HG03196 (cell line): ENCODE measurements around the gene FMN2.

Source experiments
- ATAC-seq: cut with Tn5 transposase; IDR thresholded peaks from one replicate; pipeline ENCODE4 v1.9.1; 2021; ENCODE audit not compliant: unreplicated experiment

Gene FMN2

GRCh38 chr1:240352769-240353168, 261.1 kb downstream of the FMN2 start:
- no peak for ATAC-seq

GRCh38 chr1:240356568-240356967, 264.9 kb downstream of the FMN2 start:
- no peak for ATAC-seq

DNA sequence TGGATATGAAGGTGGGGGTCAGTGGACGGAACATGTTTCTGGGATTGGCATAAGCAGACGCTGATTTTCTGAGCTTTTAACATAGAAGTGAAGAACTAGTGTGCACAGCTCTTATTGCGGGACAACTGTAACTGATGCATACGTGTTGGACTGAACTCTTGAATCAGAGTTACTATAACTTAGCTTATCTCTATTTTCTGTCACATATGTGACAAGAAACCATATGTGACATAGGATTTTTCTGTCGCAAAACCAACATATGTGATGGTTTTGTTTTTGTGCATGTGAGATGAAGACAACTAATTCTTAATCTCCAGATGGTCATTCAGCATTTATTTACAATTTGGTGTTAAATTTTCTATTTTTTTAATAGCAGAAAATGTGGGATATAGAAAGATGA, 270.4 kb downstream of the FMN2 start:
- ATAC-seq = no peak

DNA sequence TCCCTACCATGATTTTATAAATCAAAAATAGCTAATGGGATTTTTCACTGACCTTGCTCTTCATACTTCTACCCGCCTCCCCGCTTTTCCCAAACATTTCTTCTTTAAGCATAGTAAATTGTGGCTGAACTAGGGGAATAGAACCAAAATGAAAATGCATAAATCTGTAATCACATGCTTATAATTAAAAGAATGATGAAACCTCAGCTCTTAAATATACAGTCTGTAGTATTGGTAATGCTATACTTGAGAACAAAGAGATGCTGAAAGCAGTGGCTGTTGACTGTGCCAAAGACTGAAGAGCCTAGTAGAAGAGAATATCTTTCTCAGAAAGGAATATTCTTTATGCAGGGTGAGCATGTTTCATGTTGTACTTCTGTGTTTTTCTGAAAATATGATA, 271.1 kb downstream of the FMN2 start:
- no peak for ATAC-seq

DNA sequence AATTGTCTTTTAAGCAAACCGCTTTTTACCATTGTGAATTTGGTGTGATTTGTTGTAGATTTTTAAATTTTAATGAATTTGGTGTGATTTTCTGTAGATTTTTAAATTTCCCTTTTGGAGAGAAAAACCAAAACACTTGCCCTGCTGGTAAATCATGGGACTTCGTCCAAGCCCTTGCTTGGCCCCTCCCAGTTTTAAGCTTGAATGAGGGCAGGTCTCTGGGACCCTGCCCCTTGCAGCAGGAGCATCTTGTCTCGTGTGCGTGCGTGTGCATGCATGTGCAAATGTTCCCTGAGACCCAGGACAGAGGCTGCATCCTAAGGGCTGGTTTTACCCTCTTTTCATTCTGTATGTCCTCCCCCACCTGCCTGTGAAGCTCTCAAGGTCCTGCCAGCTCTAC, 271.6 kb downstream of the FMN2 start:
- ATAC-seq = no peak

DNA sequence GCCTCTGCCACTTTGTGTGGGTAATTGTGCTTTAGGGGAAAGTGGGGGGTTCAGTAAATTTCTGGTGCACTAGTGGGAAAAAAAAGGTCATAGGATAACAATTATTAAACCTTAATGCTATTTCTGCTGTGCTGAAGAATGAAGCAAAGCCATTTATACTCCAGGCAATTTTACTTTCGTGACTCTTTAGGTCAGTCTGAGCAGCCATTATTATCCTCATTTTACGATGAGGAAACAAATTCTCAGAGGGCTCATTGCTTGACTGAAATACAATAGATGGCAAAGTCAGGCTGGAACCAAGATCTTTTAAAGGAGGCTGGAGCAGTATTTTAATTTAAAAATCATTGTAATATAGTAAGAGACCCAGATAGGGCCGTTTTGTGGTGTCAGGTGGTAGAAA, 272.2 kb downstream of the FMN2 start:
- no peak for ATAC-seq

- ATAC-seq = no peak
These were observed 275.0 kb downstream of the FMN2 start for GRCh38 chr1:240366636-240367035.

- no peak for ATAC-seq
These were observed 293.9 kb downstream of the FMN2 start for GRCh38 chr1:240385551-240385950.

GRCh38 chr1:240385985-240386978, 294.6 kb downstream of the FMN2 start:
- no peak for ATAC-seq

DNA sequence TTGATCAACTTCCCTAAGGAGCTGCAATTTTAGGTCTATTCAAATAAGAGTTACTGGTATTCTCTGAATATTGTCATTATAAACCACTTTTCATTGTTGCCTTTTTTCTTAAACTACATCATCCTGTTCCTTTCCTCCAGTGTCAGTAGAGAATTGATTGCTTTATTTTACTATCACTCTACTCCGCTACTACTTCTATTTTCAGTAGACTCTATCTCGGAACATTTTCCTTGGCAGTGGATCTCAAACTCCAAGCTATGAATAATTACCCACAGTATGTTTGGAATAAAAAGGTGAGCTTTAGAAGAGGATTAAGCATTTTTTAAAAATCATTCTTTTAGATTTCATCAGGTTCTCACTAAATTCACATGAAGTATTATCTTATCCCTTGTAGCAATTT, 295.4 kb downstream of the FMN2 start:
- ATAC-seq = no peak

GRCh38 chr1:240391660-240392260, 300.1 kb downstream of the FMN2 start:
- ATAC-seq = no peak

DNA sequence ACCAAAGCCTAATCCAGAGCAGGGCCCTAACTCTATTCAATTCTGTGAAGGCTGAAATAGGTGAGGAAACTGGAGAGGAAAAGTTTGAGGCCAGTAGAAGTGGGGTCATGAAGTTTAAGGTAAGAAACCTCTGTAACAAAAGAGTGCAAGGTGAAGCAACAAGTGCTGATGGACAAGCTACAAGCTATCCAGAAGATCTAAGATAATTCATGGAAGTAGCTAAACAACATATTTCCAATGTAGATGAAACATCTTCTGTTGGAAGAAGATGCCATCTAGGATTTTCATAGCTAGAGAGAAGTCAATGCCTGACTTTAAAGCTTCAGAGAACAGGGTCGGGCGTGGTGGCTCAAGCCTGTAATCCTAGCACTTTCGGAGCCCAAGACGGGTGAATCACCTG, 302.7 kb downstream of the FMN2 start:
- no peak for ATAC-seq

DNA sequence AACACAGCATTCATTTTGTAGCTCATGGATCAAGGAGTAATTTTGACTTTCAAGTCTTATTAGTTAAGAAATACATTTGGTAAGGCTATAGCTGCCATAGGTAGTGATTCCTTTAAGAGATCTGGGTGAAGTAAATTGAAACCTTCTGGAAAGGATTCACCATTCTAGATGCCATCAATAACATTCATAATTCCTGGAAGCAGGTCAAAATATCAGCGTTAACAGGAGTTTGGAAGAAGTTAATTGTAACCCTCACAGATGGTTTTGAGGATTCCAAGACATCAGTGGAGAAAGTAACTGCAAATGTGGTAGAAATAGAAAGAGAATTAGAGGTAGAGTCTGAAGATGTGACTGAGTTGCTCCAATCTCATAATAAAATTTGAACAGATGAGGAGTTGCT, 303.7 kb downstream of the FMN2 start:
- ATAC-seq = no peak

GRCh38 chr1:240399381-240399780, 307.7 kb downstream of the FMN2 start:
- no peak for ATAC-seq

- no peak for ATAC-seq
These were observed 310.0 kb downstream of the FMN2 start for GRCh38 chr1:240401731-240402130.

DNA sequence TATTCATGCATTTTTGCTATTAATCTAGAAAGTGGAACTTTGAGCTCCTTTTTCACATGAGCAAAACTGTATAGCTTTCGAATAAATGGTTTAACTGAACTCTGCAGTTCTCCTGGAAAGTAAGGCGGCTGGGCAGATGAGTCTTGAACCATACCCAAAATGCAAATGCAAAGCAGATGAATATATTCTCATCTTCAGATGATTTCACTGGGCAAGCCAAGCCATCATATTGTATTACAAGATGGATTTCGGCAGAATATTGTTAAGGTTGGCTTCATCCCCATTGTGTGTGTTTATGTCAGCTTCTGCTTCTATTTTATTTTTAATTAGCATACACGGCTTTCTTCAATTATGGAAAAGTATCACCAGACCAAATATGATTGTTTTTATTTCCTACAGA, 310.6 kb downstream of the FMN2 start:
- ATAC-seq = no peak

- no peak for ATAC-seq
These were observed 312.6 kb downstream of the FMN2 start for GRCh38 chr1:240404286-240404685.

DNA sequence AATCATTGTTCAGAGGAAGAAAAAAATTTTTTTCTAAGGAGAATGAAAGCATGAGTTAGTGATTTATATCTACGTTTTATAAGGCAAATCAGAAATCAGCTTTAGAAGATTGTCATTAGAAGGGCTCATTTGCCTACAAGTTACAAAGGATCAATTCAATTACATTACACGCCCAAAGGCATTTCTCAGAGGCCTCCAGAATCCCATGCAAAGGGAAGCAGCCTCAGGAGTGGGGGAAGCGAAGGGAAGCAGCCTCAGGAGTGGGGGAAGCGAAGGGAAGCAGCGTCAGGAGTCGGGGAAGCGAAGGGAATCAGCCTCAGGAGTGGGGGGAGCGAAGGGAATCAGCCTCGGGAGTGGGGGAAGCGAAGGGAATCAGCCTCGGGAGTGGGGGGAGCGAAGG, 314.1 kb downstream of the FMN2 start:
- ATAC-seq = no peak

DNA sequence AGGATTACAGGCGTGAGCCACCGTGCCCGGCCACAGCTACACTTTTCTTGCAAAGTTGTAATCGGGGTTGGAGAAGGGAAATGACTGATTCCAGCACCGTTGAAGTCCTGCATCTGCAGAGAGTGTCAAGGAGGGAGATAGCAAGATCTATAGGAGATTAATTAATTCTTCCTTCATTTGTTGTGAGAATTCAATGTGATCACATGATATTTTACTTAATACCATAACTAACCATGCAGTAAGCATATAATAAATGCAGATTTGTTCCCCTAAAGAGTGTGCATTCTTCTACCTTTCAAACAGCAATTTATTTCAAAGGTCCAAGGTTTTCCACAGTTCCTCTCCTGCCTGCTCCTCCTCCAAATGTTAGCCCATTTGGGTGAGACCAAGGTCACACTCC, 315.7 kb downstream of the FMN2 start:
- no peak for ATAC-seq

GRCh38 chr1:240409615-240410014, 317.9 kb downstream of the FMN2 start:
- no peak for ATAC-seq

DNA sequence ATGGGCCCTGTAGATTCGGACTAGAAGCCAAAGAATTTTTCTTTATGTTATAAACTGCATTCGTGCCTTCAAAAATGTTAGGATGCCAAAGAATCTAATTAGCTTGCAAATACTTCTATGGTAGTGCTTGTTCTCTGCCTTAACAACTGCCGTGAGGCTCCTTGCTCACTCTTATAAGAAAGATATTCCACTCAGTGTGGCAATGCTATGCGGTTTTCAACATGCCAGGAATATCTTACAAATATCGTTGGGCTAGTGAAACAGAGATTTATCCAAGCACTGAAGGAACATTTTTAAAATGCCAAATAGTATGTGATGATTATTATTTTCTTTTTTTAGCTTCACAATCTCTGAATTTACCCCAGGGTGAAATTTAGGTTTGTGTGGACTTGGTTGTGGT, 322.0 kb downstream of the FMN2 start:
- ATAC-seq = no peak

DNA sequence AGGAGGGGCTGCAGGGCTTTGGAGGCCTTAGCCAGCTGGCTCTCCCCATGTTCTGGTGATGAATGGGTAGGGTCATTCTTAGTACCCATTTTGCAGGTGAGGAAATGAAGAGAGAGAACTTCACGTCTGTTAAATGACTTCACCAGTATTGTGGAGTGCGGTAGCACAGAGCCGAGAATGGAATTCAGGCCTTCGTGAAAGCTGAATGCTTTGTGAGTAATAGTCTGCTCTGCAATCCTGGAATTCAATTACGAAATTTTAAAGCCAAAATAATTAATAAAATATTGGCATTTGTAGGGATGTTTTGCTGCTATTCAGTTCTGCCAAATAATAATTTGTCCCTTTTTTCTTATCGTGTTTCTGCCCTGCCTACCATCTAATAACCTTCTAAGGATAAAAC, 322.6 kb downstream of the FMN2 start:
- no peak for ATAC-seq
